Measurements from ENCODE around the gene LAMA2. TPM values are rescaled to one million over a fixed set of nuclear protein-coding genes. Genes with fewer than 3 reads are reported as not detected.

LAMA2 gene
- polyA plus RNA-seq, 3 donors = 33.6 to 44.4 (median 39.6) TPM

- DNase-seq (ENCODE audit: extremely low read depth in 1 of 11, low read depth in 9 of 11, low spot score in 4 of 11) = no peak
These were observed 387.0 kb downstream of the LAMA2 start for GRCh38 chr6:129269891-129270290.

GRCh38 chr6:129270450-129270849, 387.5 kb downstream of the LAMA2 start:
- no peak for DNase-seq (ENCODE audit: extremely low read depth in 1 of 11, low read depth in 9 of 11, low spot score in 4 of 11)

GRCh38 chr6:129273161-129273560, 390.2 kb downstream of the LAMA2 start:
- DNase-seq (ENCODE audit: extremely low read depth in 1 of 11, low read depth in 9 of 11, low spot score in 4 of 11) = no peak

- no peak for DNase-seq (ENCODE audit: extremely low read depth in 1 of 11, low read depth in 9 of 11, low spot score in 4 of 11)
These were observed 393.5 kb downstream of the LAMA2 start for GRCh38 chr6:129276461-129276860.

GRCh38 chr6:129276986-129277385, 394.0 kb downstream of the LAMA2 start:
- DNase-seq (ENCODE audit: extremely low read depth in 1 of 11, low read depth in 9 of 11, low spot score in 4 of 11) = no peak

- DNase-seq (ENCODE audit: extremely low read depth in 1 of 11, low read depth in 9 of 11, low spot score in 4 of 11) = no peak
These were observed 396.7 kb downstream of the LAMA2 start for GRCh38 chr6:129279343-129280292.

GRCh38 chr6:129280293-129280644, 397.3 kb downstream of the LAMA2 start:
- peak in 4 of 11 donors; percentile 20 to 38 (median 26) for DNase-seq (ENCODE audit: extremely low read depth in 1 of 11, low read depth in 9 of 11, low spot score in 4 of 11)

- DNase-seq (ENCODE audit: extremely low read depth in 1 of 11, low read depth in 9 of 11, low spot score in 4 of 11) = peak in 3 of 11 donors; percentile 18 to 33 (median 22)
These were observed 397.8 kb downstream of the LAMA2 start for GRCh38 chr6:129280749-129281148.

- DNase-seq (ENCODE audit: extremely low read depth in 1 of 11, low read depth in 9 of 11, low spot score in 4 of 11) = no peak
These were observed 398.3 kb downstream of the LAMA2 start for GRCh38 chr6:129281168-129281796.

GRCh38 chr6:129282019-129282418, 399.1 kb downstream of the LAMA2 start:
- DNase-seq (ENCODE audit: extremely low read depth in 1 of 11, low read depth in 9 of 11, low spot score in 4 of 11) = no peak

- no peak for DNase-seq (ENCODE audit: extremely low read depth in 1 of 11, low read depth in 9 of 11, low spot score in 4 of 11)
These were observed 401.3 kb downstream of the LAMA2 start for GRCh38 chr6:129284225-129284624.

- DNase-seq (ENCODE audit: extremely low read depth in 1 of 11, low read depth in 9 of 11, low spot score in 4 of 11) = no peak
These were observed 404.6 kb downstream of the LAMA2 start for GRCh38 chr6:129287231-129288177.

- DNase-seq (ENCODE audit: extremely low read depth in 1 of 11, low read depth in 9 of 11, low spot score in 4 of 11) = no peak
These were observed 406.5 kb downstream of the LAMA2 start for GRCh38 chr6:129289442-129289841.

- DNase-seq (ENCODE audit: extremely low read depth in 1 of 11, low read depth in 9 of 11, low spot score in 4 of 11) = no peak
These were observed 409.9 kb downstream of the LAMA2 start for GRCh38 chr6:129292836-129293235.

- no peak for DNase-seq (ENCODE audit: extremely low read depth in 1 of 11, low read depth in 9 of 11, low spot score in 4 of 11)
These were observed 414.7 kb downstream of the LAMA2 start for GRCh38 chr6:129297592-129297991.

GRCh38 chr6:129302671-129303070, 419.7 kb downstream of the LAMA2 start:
- DNase-seq (ENCODE audit: extremely low read depth in 1 of 11, low read depth in 9 of 11, low spot score in 4 of 11) = no peak

- DNase-seq (ENCODE audit: extremely low read depth in 1 of 11, low read depth in 9 of 11, low spot score in 4 of 11) = no peak
These were observed 423.9 kb downstream of the LAMA2 start for GRCh38 chr6:129306826-129307225.

GRCh38 chr6:129307845-129308244, 424.9 kb downstream of the LAMA2 start:
- no peak for DNase-seq (ENCODE audit: extremely low read depth in 1 of 11, low read depth in 9 of 11, low spot score in 4 of 11)

- no peak for DNase-seq (ENCODE audit: extremely low read depth in 1 of 11, low read depth in 9 of 11, low spot score in 4 of 11)
These were observed 426.2 kb downstream of the LAMA2 start for GRCh38 chr6:129309154-129309553.
